Urinary bladder (tissue), 4 donors: Measurements from ENCODE around the gene DLL4. TPM values are rescaled to one million over a fixed set of nuclear protein-coding genes. Genes with fewer than 3 reads are reported as not detected.
A peak's percentile ranks its signal among the peaks of the same experiment; 100 is the strongest.

Experiments
- DNase-seq: peaks from one replicate; pipeline ENCODE4 v3.0.0-alpha.2; 2015; ENCODE audit errors: extremely low spot score
- H3K27ac ChIP-seq: one replicate; pipeline ENCODE4 v1.5.1; 2013; ENCODE audit warnings: low read depth, mild to moderate bottlenecking, moderate library complexity
- H3K36me3 ChIP-seq: one replicate; pipeline ENCODE4 v1.6.1; 2013; ENCODE audit warnings: mild to moderate bottlenecking, moderate library complexity; ENCODE audit not compliant: insufficient read depth
- H3K4me1 ChIP-seq: one replicate; pipeline ENCODE4 v1.6.1; 2013; ENCODE audit warnings: mild to moderate bottlenecking, moderate library complexity; ENCODE audit not compliant: insufficient read depth
- H3K4me3 ChIP-seq: one replicate; pipeline ENCODE4 v1.5.1; 2013; ENCODE audit warnings: low read depth, low read length
- WGBS: extraction: QIAGEN DNeasy Blood & Tissue Kit; methylation state at CpG from one replicate; pipeline ENCODE4 v1.1.7; 2013; 5-methylcytosine and 5-hydroxymethylcytosine counted together
- polyA plus RNA-seq: library from polyadenylated mRNA; stranded (reverse); fragments of 200-250 nt; gene quantifications from one replicate; pipeline ENCODE4 v1.2.3, GENCODE V29; 2013
- total RNA-seq: library from RNA; depleted of rRNA; stranded (reverse); fragments of >200 nt; gene quantifications from one replicate; pipeline ENCODE4 v1.2.3, GENCODE V29; 2014
- donor health status: healthy with polysubstance abuse.
- donor health status: healthy.

DLL4 gene
- total and polyA plus RNA-seq, 2 donors = 11.2 to 11.8 TPM

DNA sequence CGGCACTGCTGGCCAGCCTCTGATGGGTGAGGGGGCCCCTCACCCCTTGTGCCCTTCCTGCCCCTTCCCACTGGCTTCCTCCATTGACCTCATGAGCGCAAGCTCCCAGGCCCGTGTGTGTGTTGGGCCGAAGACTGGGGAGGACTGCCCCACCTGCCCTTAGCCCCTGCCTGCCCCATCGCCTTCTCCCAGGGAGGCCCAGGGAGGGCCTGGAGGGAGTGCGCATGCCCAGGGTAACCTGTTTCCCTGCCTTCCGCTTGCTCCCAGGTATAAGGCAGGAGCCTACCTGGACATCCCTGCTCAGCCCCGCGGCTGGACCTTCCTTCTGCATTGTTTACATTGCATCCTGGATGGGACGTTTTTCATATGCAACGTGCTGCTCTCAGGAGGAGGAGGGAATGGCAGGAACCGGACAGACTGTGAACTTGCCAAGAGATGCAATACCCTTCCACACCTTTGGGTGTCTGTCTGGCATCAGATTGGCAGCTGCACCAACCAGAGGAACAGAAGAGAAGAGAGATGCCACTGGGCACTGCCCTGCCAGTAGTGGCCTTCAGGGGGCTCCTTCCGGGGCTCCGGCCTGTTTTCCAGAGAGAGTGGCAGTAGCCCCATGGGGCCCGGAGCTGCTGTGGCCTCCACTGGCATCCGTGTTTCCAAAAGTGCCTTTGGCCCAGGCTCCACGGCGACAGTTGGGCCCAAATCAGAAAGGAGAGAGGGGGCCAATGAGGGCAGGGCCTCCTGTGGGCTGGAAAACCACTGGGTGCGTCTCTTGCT is 8.8 kb downstream of the DLL4 start:
- DNase-seq = no peak
- H3K27ac ChIP-seq = no peak overlapping the region
- no peak overlapping the region for H3K4me3 ChIP-seq

DNA sequence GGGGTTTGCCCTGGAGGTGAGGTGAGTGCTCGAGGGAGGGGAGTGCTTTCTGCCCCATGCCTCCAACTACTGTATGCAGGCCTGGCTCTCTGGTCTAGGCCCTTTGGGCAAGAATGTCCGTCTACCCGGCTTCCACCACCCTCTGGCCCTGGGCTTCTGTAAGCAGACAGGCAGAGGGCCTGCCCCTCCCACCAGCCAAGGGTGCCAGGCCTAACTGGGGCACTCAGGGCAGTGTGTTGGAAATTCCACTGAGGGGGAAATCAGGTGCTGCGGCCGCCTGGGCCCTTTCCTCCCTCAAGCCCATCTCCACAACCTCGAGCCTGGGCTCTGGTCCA is 9.4 kb downstream of the DLL4 start:
- Histone ChIP-seq H3K27ac (no peak overlapping the region), H3K36me3 (no peaks in the 10 kb centered on the region), H3K4me1 (no peaks in the 10 kb centered on the region), H3K4me3 (no peak overlapping the region)
- DNase-seq = no peak
- 93% methylated on average over 6 of the region's 6 CpGs for WGBS

More for the DNA sequence above, 8.8 kb downstream of the DLL4 start:
- WGBS = 76% methylated on average over 19 of the region's 19 CpGs
- Histone ChIP-seq H3K36me3 (no peaks in the 10 kb centered on the region), H3K4me1 (no peaks in the 10 kb centered on the region)

DNA sequence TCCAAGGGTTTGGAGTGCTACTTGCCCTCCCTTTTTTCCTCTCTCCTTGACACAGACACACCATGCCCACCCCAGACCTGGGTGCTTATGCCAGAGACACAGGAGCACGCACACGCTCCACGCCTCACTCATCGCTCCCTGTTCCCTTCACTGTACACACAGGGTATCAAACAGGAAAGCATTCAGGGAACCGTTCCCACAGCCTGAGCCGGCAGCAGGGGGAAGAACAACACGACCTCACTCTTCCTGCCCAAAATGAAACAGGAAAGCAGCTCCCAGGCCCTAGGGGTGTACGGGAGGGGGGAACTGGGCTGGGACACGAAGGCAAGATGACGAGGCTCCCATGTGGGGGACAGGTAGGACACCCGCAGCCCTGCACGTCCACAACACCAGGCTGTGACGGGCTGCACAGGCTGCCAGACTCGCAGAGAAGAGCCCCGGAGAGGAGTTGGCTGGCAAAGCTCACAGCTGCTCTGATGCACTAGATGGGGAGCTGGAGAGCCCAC is 11.2 kb downstream of the DLL4 start:
- H3K4me1 ChIP-seq = no peaks in the 10 kb centered on the region
- DNase-seq = no peak
- H3K27ac ChIP-seq = no peak overlapping the region
- WGBS = 56% methylated on average over 15 of the region's 15 CpGs
- H3K36me3 ChIP-seq = no peaks in the 10 kb centered on the region
- no peak overlapping the region for H3K4me3 ChIP-seq

DNA sequence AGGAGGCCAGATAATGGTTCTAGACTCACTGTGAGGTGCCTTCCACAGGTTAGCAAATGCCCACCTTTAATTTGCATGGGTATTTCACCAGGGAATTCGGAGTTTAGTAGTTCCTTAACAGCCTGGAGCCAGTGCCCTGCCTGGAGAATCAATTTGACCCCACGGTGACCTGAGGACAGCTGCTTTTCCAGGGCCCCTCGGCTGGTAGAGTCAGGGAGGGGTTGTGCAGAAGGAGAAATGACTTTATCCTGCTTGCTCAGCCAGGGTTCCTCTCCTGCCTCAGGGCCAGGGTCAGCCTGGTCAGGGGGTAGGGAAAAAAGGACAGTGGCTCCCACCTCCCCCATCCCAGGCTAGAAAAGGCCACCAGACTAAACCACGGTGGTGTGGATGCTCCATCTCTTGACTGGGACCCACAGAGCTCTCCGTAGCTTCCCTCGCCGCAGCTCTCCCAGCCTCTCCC is 12.0 kb downstream of the DLL4 start:
- DNase-seq = no peak
- Histone ChIP-seq H3K27ac (no peak overlapping the region), H3K4me3 (no peak overlapping the region), H3K4me1 (no peaks in the 10 kb centered on the region), H3K36me3 (no peaks in the 10 kb centered on the region)
- 29% methylated on average over 7 of the region's 7 CpGs for WGBS

DNA sequence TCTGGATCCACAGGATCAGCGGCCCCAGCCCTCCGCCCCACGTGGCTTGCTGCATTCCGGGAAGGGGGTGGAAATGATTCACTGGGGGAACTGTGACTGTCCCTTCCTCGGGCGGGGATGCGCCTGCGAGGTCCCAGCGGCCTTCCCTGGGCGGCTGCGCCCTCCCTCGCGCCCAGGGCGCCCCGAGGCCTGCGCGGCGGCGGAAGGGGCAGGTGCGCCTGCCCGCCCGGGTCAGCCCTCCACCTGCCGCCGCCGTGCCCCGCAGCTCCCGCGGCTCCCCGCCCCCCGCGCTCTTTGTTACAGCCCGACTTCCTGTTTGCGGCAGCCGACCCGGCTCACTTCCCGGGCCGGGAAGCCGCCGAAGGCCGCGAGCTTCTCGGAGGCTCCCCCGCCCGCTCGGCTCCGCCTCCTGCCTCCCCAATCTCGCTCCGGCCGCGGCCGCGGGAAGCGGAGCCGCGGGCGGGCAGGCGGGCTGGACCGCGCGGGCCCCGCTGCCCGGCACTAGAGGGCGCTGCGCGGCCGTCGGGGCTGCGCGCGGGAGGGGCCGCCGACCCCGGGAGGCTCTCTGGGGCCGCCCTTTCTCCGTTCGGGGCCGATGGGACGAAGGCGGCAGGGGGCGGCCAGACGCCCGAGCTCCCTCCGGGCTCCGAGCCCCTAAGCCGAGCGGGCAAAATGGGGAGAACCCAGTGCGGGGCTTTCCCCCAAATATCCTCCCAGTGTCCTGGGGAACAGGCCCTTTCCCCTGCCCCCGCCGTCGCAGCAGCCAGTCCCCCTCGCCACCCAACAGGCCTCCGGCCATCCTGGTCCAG is 12.6 kb downstream of the DLL4 start:
- Histone ChIP-seq H3K36me3 (no peaks in the 10 kb centered on the region), H3K4me1 (no peaks in the 10 kb centered on the region), H3K4me3 (peak overlapping the region; percentile 52), H3K27ac (peak overlapping the region; percentile 81)
- under 1% methylated on average over 92 of the region's 92 CpGs for WGBS
- DNase-seq = no peak

DNA sequence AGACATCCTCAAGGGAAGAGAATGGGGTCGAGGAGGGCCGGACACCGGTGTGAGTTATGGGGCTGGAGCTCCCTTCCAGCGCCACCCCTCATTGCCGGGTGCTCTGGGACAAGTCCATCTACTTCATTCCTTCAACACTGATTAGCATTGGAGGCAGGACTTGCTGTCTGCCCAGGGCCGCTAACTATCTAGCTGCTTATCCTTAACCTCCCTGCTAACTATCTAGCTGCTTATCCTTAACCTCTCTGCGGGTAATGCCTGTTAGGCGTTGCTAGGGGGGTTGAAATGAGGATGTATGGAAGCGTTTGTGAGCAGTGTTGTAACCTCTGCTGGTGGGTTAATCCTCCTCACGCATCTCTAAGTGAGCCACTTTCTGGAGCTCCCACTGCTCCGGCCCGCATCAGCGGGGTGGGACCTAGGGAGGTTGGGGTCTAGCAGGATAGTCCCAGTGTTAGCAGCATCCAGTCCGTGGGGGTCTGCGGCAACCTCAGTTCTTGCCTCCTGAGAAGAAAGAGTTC is 13.3 kb downstream of the DLL4 start:
- no peak for DNase-seq
- Histone ChIP-seq H3K27ac (peak overlapping the region; percentile 81), H3K36me3 (no peaks in the 10 kb centered on the region), H3K4me3 (peak overlapping the region; percentile 52), H3K4me1 (no peaks in the 10 kb centered on the region)
- 43% methylated on average over 15 of the region's 15 CpGs for WGBS

DNA sequence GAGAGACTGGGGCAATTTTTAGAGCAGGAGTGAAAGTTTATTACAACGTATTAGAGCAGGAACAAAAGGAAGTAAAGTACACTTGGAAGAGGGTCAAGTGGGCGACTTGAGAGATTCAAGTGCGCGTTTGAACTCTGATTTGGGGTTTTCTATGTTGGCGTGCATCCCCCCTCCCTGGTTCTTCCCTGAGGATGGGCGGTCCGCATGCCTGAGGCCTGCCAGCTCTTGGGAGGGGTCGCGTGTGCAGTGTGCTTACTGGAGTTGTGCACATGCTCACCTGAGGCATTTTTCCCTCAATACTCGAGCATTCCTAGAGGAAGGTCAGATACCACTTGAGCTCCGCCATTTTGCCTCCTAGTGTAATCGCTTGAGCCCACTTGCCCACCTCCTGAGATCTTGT is 13.7 kb downstream of the DLL4 start:
- no peak overlapping the region for H3K4me3 ChIP-seq
- WGBS = 92% methylated on average over 12 of the region's 12 CpGs
- no peak overlapping the region for H3K27ac ChIP-seq
- no peak for DNase-seq
- no peaks in the 10 kb centered on the region for H3K4me1 ChIP-seq
- no peaks in the 10 kb centered on the region for H3K36me3 ChIP-seq

DNA sequence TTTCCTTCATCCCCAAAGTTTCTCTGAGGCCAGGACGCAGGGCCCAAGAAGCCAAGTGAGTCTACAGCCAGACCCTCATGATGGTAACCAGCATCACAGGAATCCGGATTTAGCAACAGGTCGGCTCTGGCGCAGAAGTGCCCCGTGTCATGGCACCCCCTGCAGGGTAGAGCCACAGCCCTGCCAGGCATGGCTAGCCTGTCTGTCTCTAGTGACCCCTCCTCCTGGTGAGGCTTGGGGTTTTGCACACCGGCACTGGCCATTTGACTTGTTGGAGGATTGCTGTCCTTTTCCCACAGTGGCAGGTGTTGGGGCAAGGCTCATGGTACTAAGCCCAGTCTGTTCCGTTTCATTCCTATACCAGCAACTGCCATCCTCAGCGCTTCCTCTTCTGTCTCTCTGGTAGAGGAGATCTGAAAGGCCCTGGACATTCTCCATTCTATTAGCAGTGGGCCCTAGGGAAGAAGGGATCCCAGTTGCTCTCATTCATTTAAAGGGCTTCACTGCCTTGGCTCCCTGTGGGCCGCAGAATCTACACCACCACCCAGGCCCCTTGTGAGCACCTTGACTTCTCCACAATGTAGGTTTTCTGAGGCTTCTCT is 14.7 kb downstream of the DLL4 start:
- Histone ChIP-seq H3K4me3 (no peak overlapping the region), H3K36me3 (no peaks in the 10 kb centered on the region), H3K27ac (no peak overlapping the region), H3K4me1 (no peaks in the 10 kb centered on the region)
- 97% methylated on average over 9 of the region's 9 CpGs for WGBS
- no peak for DNase-seq

DNA sequence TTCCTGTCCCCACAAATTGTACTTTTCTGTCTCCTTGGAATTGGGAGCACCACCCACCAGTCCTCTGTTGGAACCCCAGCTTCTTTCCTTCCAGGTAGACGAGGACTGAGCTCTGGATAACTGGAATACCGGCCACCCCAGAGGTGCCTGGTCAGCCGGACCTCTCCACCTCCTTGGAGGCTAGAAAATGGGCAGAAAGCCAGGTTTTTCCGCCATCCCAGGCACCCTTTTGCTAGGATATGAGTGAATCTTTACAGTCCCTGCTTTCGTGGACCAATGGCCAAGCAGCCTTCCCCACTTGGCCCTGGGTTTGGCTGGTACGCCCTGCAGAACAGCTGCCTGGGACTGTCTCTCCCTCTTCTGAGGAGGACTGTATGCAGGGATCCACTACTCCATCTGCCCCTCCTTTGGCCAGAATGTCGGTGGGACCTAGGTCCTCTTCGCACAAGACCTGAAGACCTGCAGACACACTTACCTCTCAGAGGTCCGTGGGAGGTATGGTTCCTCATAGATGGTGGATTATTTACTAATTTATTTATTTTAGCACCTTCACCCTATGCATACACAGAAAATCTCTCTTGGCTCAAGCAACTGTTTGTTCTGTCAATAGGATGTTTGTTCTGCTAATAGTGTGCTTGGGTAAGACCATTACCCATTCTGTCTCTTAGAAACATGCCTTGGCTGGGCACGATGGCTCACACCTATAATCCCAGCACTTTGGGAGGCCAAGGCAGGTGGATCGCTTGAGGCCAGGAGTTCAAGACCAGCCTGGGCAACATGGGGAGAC is 15.6 kb downstream of the DLL4 start:
- H3K36me3 ChIP-seq = no peaks in the 10 kb centered on the region
- 92% methylated on average over 11 of the region's 11 CpGs for WGBS
- H3K27ac ChIP-seq = no peak overlapping the region
- no peak overlapping the region for H3K4me3 ChIP-seq
- H3K4me1 ChIP-seq = no peaks in the 10 kb centered on the region
- DNase-seq = no peak

DNA sequence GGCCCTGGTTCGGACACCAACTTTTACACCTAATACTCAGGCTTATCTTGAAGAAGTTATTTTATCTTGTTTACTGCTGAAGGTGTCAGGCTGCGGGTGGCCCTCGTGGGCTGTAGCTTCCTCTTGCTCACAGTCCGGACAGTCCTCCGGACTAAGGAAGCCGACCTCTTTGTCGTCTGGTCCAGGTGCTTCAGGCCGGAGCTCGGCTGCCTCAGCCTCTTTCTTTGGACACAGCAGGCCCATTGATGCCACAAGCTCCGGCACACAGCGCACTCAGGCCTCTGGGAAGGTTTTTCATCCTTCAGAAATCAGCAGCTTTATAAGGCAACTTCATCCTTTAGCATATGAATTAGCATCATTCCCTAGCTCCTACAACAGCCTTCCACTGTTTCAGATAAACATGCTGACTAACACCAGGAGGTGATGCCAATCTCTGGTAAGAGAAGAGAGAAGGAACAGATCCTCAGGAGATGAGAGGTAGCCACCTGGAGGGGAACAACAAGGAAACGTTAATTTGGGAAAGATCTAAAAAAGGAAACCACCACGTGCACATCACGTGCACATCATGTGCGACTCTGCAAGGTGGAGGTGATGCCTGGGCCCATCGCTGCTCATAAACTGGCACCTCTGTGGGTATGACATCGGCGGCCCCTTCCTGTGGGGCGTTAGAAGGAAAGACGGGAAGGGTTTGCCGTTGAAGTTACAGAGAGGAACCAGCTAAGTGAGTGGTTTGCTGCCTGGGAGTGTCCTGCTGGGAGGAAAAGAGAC is 19.8 kb downstream of the DLL4 start:
- DNase-seq = no peak
- 74% methylated on average over 21 of the region's 21 CpGs for WGBS
- no peak overlapping the region for H3K27ac ChIP-seq
- H3K4me1 ChIP-seq = no peaks in the 10 kb centered on the region
- H3K4me3 ChIP-seq = no peak overlapping the region
- H3K36me3 ChIP-seq = no peaks in the 10 kb centered on the region

DNA sequence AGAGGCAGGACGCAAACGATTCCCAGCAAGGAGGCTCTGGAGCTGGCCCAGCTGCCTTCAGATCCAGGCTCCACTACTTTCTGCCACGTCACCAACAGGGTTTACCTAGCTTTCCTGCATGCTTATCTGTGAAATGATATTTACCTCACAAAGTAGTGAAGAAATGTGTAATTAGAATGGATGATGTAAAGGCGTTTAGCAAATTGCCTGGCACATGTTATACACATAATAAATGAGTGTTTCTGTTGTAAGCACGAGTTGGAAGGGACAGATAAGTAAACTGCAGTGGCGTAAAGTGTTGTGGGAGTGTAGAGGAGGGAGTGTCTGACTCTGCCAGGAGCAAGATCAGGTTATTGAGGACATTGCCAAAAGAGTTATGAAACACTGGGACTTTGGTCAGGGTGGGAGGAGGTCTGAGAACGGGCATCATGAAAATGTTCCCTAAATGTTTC is 20.6 kb downstream of the DLL4 start:
- no peak for DNase-seq
- Histone ChIP-seq H3K4me3 (no peak overlapping the region), H3K4me1 (no peaks in the 10 kb centered on the region), H3K36me3 (no peaks in the 10 kb centered on the region), H3K27ac (no peak overlapping the region)
- WGBS = 68% methylated on average over 7 of the region's 7 CpGs

DNA sequence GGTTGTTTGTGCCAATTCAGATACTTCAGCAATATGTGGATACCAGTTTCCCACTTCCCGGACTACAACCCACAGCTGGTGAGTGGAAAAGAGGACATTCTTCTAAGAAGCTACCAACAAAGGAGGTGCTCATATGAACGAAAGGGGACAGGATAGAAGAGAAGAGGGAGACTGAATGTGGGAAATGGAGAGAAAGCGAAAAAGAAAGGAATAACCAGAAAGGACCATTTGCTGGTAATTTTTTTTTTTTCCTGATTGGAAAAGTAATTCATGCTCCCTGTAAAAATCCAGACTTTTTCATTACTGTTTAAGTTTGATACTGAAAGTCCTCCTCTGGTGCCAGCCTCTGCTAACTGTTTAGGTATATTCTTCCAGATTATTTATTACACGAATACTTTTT is 22.6 kb downstream of the DLL4 start:
- no peak for DNase-seq
- no peaks in the 10 kb centered on the region for H3K4me1 ChIP-seq
- H3K36me3 ChIP-seq = no peaks in the 10 kb centered on the region
- no peak overlapping the region for H3K27ac ChIP-seq
- no peak overlapping the region for H3K4me3 ChIP-seq
- WGBS = 93% methylated on average over 4 of the region's 4 CpGs
